H1 (cell line): ENCODE results near the gene VPS13D. TPM values are rescaled to one million over a fixed set of nuclear protein-coding genes. Genes with fewer than 3 reads are reported as not detected.

Source experiments
- CTCF ChIA-PET: fragments of 300-600 bp; sonication (Branson Sonifier 250); formaldehyde crosslinking; loops from one replicate; lab custom pipeline; 2021; ENCODE audit not compliant: partially characterized antibody; lab: Charles Lee
- POLR2A ChIA-PET: fragments of 300-600 bp; sonication (Branson Sonifier 250); formaldehyde crosslinking; loops from one replicate; lab custom pipeline; 2021; ENCODE audit warnings: inconsistent platforms; ENCODE audit not compliant: partially characterized antibody; lab: Charles Lee
- DNase-seq, 2 experiments: peaks; one replicate each; pipeline versions ENCODE4 v3.0.0 to v3.0.0-alpha.2; 2010 to 2022; ENCODE audit warnings: low spot score in 2 of 2, low read depth in 1 of 2, mixed read lengths in 1 of 2
- FAIRE-seq: peaks from 2 replicates; lab custom pipeline; 2011; peaks lifted over from hg19 to GRCh38; lab: Jason Lieb, UNC
- H2AFZ ChIP-seq: 2 replicates; pipeline ENCODE4 v1.8.1; 2012; ENCODE audit warnings: low read length, inconsistent platforms
- H2AK5ac ChIP-seq: 2 replicates; pipeline ENCODE4 v1.6.1; 2013; ENCODE audit warnings: low read depth, low read length
- H2BK120ac ChIP-seq: replicated peaks from 2 replicates; pipeline ENCODE3; 2013; ENCODE audit warnings: low read depth, low read length, inconsistent platforms
- H2BK12ac ChIP-seq: 2 replicates; pipeline ENCODE4 v1.6.1; 2013; ENCODE audit warnings: low read depth, low read length
- H2BK15ac ChIP-seq: 2 replicates; pipeline ENCODE4 v1.6.1; 2013; ENCODE audit warnings: low read length
- H2BK20ac ChIP-seq: 2 replicates; pipeline ENCODE4 v1.6.1; 2013; ENCODE audit warnings: low read length
- H2BK5ac ChIP-seq: 2 replicates; pipeline ENCODE4 v1.6.1; 2013; ENCODE audit warnings: low read depth, low read length
- H3K14ac ChIP-seq: 2 replicates; pipeline ENCODE4 v1.6.1; 2013; ENCODE audit warnings: inconsistent platforms; ENCODE audit not compliant: insufficient read length
- H3K18ac ChIP-seq: 2 replicates; pipeline ENCODE4 v1.6.1; 2013; ENCODE audit warnings: low read length; ENCODE audit errors: extremely low read depth
- H3K23ac ChIP-seq: 2 replicates; pipeline ENCODE4 v1.6.1; 2013; ENCODE audit warnings: inconsistent platforms; ENCODE audit not compliant: insufficient read length
- H3K23me2 ChIP-seq: 2 replicates; pipeline ENCODE4 v1.6.1; 2013; ENCODE audit warnings: low read depth, low read length
- H3K27ac ChIP-seq: 2 replicates; pipeline ENCODE4 v1.6.1; 2011; ENCODE audit warnings: low read depth, low read length, inconsistent platforms
- H3K27me3 ChIP-seq, 4 experiments: replicated peaks in 1 of 4; 1 replicate in 1 of 4; 2 replicates in 3 of 4; pipeline versions ENCODE4 v1.6.1 to v1.8.1; 2011 to 2013; ENCODE audit warnings: low read length in 3 of 4, mild to moderate bottlenecking in 3 of 4, inconsistent platforms in 2 of 4, mixed read lengths in 2 of 4, moderate library complexity in 1 of 4; ENCODE audit not compliant: control insufficient read depth in 3 of 4, insufficient read depth in 3 of 4; ENCODE audit errors: extremely low read depth in 1 of 4
- H3K36me3 ChIP-seq, 4 experiments: 2 replicates each; pipeline versions ENCODE4 v1.6.1 to v1.8.1; 2011 to 2013; ENCODE audit warnings: mild to moderate bottlenecking in 4 of 4, low read length in 3 of 4, moderate library complexity in 2 of 4, control low read depth in 1 of 4, inconsistent platforms in 1 of 4; ENCODE audit not compliant: insufficient read depth in 4 of 4, control insufficient read depth in 2 of 4
- H3K4ac ChIP-seq: replicated peaks from 2 replicates; pipeline ENCODE3; 2013; ENCODE audit warnings: low read length, low read depth, mixed read lengths, inconsistent platforms; ENCODE audit not compliant: insufficient read length
- H3K4me1 ChIP-seq, 4 experiments: replicated peaks in 1 of 4; 1 replicate in 1 of 4; 2 replicates in 3 of 4; pipeline versions ENCODE4 v1.6.1 to v1.8.1; 2011 to 2013; ENCODE audit warnings: low read length in 3 of 4, inconsistent platforms in 2 of 4, mixed read lengths in 1 of 4; ENCODE audit not compliant: insufficient read depth in 4 of 4, control insufficient read depth in 3 of 4
- H3K4me2 ChIP-seq, 2 experiments: 2 replicates each; pipeline versions ENCODE4 v1.6.1 to v1.8.1; 2011 to 2013; ENCODE audit warnings: low read depth in 2 of 2, low read length in 2 of 2, control low read depth in 1 of 2, inconsistent platforms in 1 of 2, mild to moderate bottlenecking in 1 of 2; ENCODE audit not compliant: insufficient read depth in 1 of 2
- H3K4me3 ChIP-seq, 4 experiments: fragments of 200-600, 300-600 bp in 1 of 4; sonication (generic), shearing (Covaris generic), sonication (Bioruptor Twin) in 1 of 4; 2 replicates each; pipeline versions ENCODE4 v1.5.1 to v1.8.1; 2011 to 2016; ENCODE audit warnings: low read length in 4 of 4, low read depth in 3 of 4, control low read depth in 2 of 4, inconsistent platforms in 2 of 4, mild to moderate bottlenecking in 2 of 4, mixed read lengths in 1 of 4, moderate library complexity in 1 of 4; ENCODE audit not compliant: insufficient read depth in 2 of 4; ENCODE audit errors: extremely low read depth in 1 of 4
- H3K56ac ChIP-seq: replicated peaks from 2 replicates; pipeline ENCODE3; 2013; ENCODE audit warnings: low read depth, mild to moderate bottlenecking, mixed read lengths, low read length, inconsistent platforms; ENCODE audit not compliant: insufficient read length
- H3K79me1 ChIP-seq: 2 replicates; pipeline ENCODE4 v1.6.1; 2013; ENCODE audit warnings: low read depth, low read length, control low read depth
- H3K79me2 ChIP-seq, 2 experiments: 2 replicates each; pipeline versions ENCODE4 v1.6.1 to v1.8.1; 2012 to 2013; ENCODE audit warnings: low read length in 2 of 2, mild to moderate bottlenecking in 2 of 2, inconsistent platforms in 1 of 2; ENCODE audit not compliant: insufficient read depth in 2 of 2, control insufficient read depth in 1 of 2
- H3K9ac ChIP-seq, 4 experiments: replicated peaks in 1 of 4; 1 replicate in 1 of 4; 2 replicates in 3 of 4; pipeline versions ENCODE4 v1.6.1 to v1.8.1; 2011 to 2013; ENCODE audit warnings: low read depth in 3 of 4, low read length in 3 of 4, control low read depth in 2 of 4, mild to moderate bottlenecking in 2 of 4, moderate library complexity in 2 of 4, inconsistent platforms in 1 of 4; ENCODE audit errors: extremely low read depth in 1 of 4
- H3K9me3 ChIP-seq, 2 experiments: 2 replicates each; pipeline versions ENCODE4 v1.6.1 to v1.8.1; 2012 to 2013; ENCODE audit warnings: mild to moderate bottlenecking in 2 of 2, moderate library complexity in 2 of 2, control low read depth in 1 of 2, inconsistent platforms in 1 of 2, low read depth in 1 of 2, low read length in 1 of 2, mixed read lengths in 1 of 2; ENCODE audit not compliant: insufficient read depth in 2 of 2
- H4K20me1 ChIP-seq, 2 experiments: replicated peaks in 1 of 2; 2 replicates each; pipeline versions ENCODE3 to v1.8.1; 2011 to 2013; ENCODE audit warnings: inconsistent platforms in 2 of 2, low read length in 2 of 2, mild to moderate bottlenecking in 1 of 2; ENCODE audit not compliant: insufficient read depth in 2 of 2, control insufficient read depth in 1 of 2
- H4K5ac ChIP-seq: 2 replicates; pipeline ENCODE4 v1.6.1; 2013; ENCODE audit warnings: low read length, low read depth, mixed read lengths, inconsistent platforms; ENCODE audit not compliant: insufficient read length
- H4K8ac ChIP-seq: 2 replicates; pipeline ENCODE4 v1.8.0; 2013; ENCODE audit warnings: mild to moderate bottlenecking, moderate library complexity, low read length, inconsistent platforms; ENCODE audit not compliant: insufficient read depth; ENCODE audit errors: extremely low read depth
- H4K91ac ChIP-seq: replicated peaks from 2 replicates; pipeline ENCODE3; 2013; ENCODE audit warnings: low read length, mixed read lengths, inconsistent platforms; ENCODE audit not compliant: insufficient read length
- BACH1 ChIP-seq: IDR thresholded peaks from 2 replicates; pipeline ENCODE4 v1.6.1; 2012; ENCODE audit warnings: low read length, improper control_type of control experiment
- CBX8 ChIP-seq: fragments of 300-800, 300-1000 bp; sonication (generic); IDR thresholded peaks from 2 replicates; pipeline ENCODE4 v1.7.1; 2016; ENCODE audit warnings: low read depth, low read length, borderline replicate concordance
- CHD1 ChIP-seq: IDR thresholded peaks from 2 replicates; pipeline ENCODE4 v1.6.1; 2012; ENCODE audit warnings: low read depth, low read length, improper control_type of control experiment
- GTF2F1 ChIP-seq: IDR thresholded peaks from 2 replicates; pipeline ENCODE4 v1.6.1; 2012; ENCODE audit warnings: low read depth, low read length, improper control_type of control experiment, borderline replicate concordance
- JUND ChIP-seq: IDR thresholded peaks from 2 replicates; pipeline ENCODE4 v1.6.1; 2011; ENCODE audit warnings: mild to moderate bottlenecking, improper control_type of control experiment, low read length
- PHF8 ChIP-seq: fragments of 200-600 bp; sonication (generic); conservative IDR thresholded peaks from 2 replicates; pipeline ENCODE4 v1.7.1; 2012; ENCODE audit warnings: low read depth, mild to moderate bottlenecking, inconsistent platforms, low read length, moderate library complexity
- POLR2A ChIP-seq, 2 experiments: IDR thresholded peaks; 1 replicate in 1 of 2; 2 replicates in 1 of 2; pipeline ENCODE4 v1.6.1; 2011; ENCODE audit warnings: low read depth in 2 of 2, low read length in 2 of 2, mild to moderate bottlenecking in 2 of 2; ENCODE audit errors: control extremely low read depth in 1 of 2
- RXRA ChIP-seq: IDR thresholded peaks from 2 replicates; pipeline ENCODE4 v1.6.1; 2011; ENCODE audit warnings: low read depth, mild to moderate bottlenecking, low read length, moderate library complexity; ENCODE audit not compliant: insufficient read depth
- SAP30 ChIP-seq: fragments of 300-600 bp; sonication (generic); IDR thresholded peaks from 2 replicates; pipeline ENCODE4 v1.7.1; 2012; ENCODE audit warnings: low read length, moderate library complexity, mild to moderate bottlenecking, inconsistent platforms; ENCODE audit not compliant: insufficient read depth, insufficient replicate concordance
- SIN3A ChIP-seq, 2 experiments: IDR thresholded peaks in 1 of 2; conservative IDR thresholded peaks in 1 of 2; 2 replicates each; pipeline ENCODE4 v1.6.1; 2011 to 2012; ENCODE audit warnings: low read length in 2 of 2, improper control_type of control experiment in 1 of 2, low read depth in 1 of 2, mild to moderate bottlenecking in 1 of 2
- TBP ChIP-seq: IDR thresholded peaks from 2 replicates; pipeline ENCODE4 v1.6.1; 2011; ENCODE audit warnings: low read depth, low read length, improper control_type of control experiment
- WGBS, 2 experiments: shearing (Covaris generic) in 1 of 2; methylation state at CpG; one replicate each; pipeline versions ENCODE4 v1.1.6 to v1.1.7; 2013 to 2015; ENCODE audit warnings: low lambda C conversion rate in 2 of 2, mixed read lengths in 2 of 2, inconsistent platforms in 1 of 2, low coverage in 1 of 2, missing lambda C conversion rate in 1 of 2; ENCODE audit not compliant: insufficient replicate concordance in 2 of 2, insufficient coverage in 1 of 2, insufficient read length in 1 of 2; ENCODE audit errors: extremely low coverage in 1 of 2, missing lambda C conversion rate in 1 of 2; 5-methylcytosine and 5-hydroxymethylcytosine counted together
- polyA plus RNA-seq, 7 experiments: library from polyadenylated mRNA; depleted of rRNA in 3 of 7; stranded (reverse) in 5 of 7; unstranded in 2 of 7; fragments of >200 nt in 5 of 7; fragments of 200-250 nt in 2 of 7; gene quantifications; 1 replicate in 5 of 7; 2 replicates in 1 of 7; 4 replicates in 1 of 7; pipeline versions ENCODE4 v1.2.1 to v1.2.3, GENCODE V29; 2011 to 2013; ENCODE audit warnings: missing spikeins in 2 of 7, mixed read lengths in 2 of 7
- total RNA-seq: library from RNA; stranded (reverse); fragmentation: NEBNext Ultra II Directional; extraction: Animal tissue kit (Norgen Biotek cat#: 25700); gene quantifications from 2 replicates; pipeline ENCODE4 v1.2.1, GENCODE V29; 2021
- TF ChIP-seq, protein P1 (sequence below): IDR thresholded peaks from 2 replicates; pipeline ENCODE4 v1.6.1; 2011; ENCODE audit warnings: low read depth, mild to moderate bottlenecking, low read length; ENCODE audit not compliant: insufficient read depth
- TF ChIP-seq, protein P2 (sequence below): IDR thresholded peaks from 2 replicates; pipeline ENCODE4 v1.6.1; 2011; ENCODE audit warnings: low read length, improper control_type of control experiment

Gene VPS13D
- total and polyA plus RNA-seq, 2 of the 8 experiments (the other 6 are each of a cell fraction or from before 2014, with no cell fraction given): 10.9 to 31.2 TPM

DNA sequence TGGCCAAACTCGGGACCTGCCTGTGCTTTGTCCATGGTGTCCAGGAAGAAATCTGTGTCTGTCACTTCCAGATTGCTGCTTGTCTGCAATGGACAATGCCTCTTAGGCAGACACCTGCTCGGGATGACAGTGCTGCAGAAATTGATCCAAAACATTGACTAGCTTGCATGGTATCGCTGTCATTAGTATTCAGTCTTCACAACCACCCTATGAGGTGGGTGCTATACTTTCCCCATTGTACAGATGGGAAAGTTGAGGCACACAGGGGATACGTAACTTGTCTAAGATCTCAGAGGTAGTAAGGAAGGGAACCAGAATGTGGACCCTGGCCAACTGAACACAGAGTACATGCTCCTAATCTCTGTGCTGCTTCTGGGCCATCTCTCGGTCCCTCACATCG is 249.5 kb downstream of the VPS13D start:
- no peak overlapping the region for H3K4me3 ChIP-seq
- no peaks in the 10 kb centered on the region; a peak in 1 of 8 replicates for H3K36me3 ChIP-seq
- no peak overlapping the region for H4K91ac ChIP-seq
- H2BK20ac ChIP-seq: no peak overlapping the region
- no peak overlapping the region for H2BK15ac ChIP-seq
- no peak overlapping the region for H3K4ac ChIP-seq
- no peak overlapping the region for H3K23ac ChIP-seq
- H3K4me1 ChIP-seq: peaks cover 0 to 9% (median 2%) of the 10 kb centered on the region in 4 experiments; a peak in 3 of 7 replicates
- no peak for DNase-seq
- ChIA-PET POLR2A (no interaction called here), CTCF (interaction anchor here (0.9 to 1.2 kb wide), 4 partner anchors 31 to 203 kb away, joined by 3 to 4 read pairs (median 4); no protein-coding TSS in a partner anchor)
- H4K20me1 ChIP-seq: no peaks in the 10 kb centered on the region
- H3K23me2 ChIP-seq: no peaks in the 10 kb centered on the region
- no peak overlapping the region for H2BK12ac ChIP-seq
- no peak overlapping the region for H3K4me2 ChIP-seq
- no peak overlapping the region for H2BK5ac ChIP-seq
- no peak overlapping the region for H3K27ac ChIP-seq
- no peak overlapping the region for H4K8ac ChIP-seq
- no peaks in the 10 kb centered on the region for H3K79me1 ChIP-seq
- no peak overlapping the region for H3K14ac ChIP-seq
- H2BK120ac ChIP-seq: no peak overlapping the region
- H3K79me2 ChIP-seq: no peaks in the 10 kb centered on the region
- 94% methylated on average over 6 of the region's 6 CpGs; no CpG with 5 or more reads in 1 of the 2 experiments for WGBS, 2 experiments
- H3K18ac ChIP-seq: no peak overlapping the region
- no peak overlapping the region for H4K5ac ChIP-seq
- no peaks in the 10 kb centered on the region for H3K27me3 ChIP-seq
- no peak overlapping the region for H3K9ac ChIP-seq
- FAIRE-seq: no peak
- no peak overlapping the region for H2AK5ac ChIP-seq
- no peak overlapping the region for H3K56ac ChIP-seq
- 0 out of 4 replicates have a peak, but pooled peaks cover 0 to under 1% of the 10 kb centered on the region in 2 experiments for H3K9me3 ChIP-seq
- H2AFZ ChIP-seq: no peak overlapping the region
- TF ChIP-seq PHF8 (no peak), GTF2F1 (no peak), CHD1 (no peak), BACH1 (no peak), POLR2A (IDR thresholded peaks at IDR 0.05; ENCODE audit: control extremely low read depth in 1 of 2, low read depth in 2 of 2, low read length in 2 of 2) (no peak), CBX8 (no peak), TBP (no peak), SAP30 (no peak), SIN3A (conservative IDR thresholded peaks at IDR 0.05 in 1 of 2, IDR thresholded peaks at IDR 0.05 in 1 of 2; ENCODE audit: low read depth in 1 of 2, low read length in 2 of 2) (no peak), JUND (no peak), RXRA (no peak)
- TF ChIP-seq, protein P1, sequence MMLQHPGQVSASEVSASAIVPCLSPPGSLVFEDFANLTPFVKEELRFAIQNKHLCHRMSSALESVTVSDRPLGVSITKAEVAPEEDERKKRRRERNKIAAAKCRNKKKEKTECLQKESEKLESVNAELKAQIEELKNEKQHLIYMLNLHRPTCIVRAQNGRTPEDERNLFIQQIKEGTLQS: no peak
- TF ChIP-seq, protein P2, sequence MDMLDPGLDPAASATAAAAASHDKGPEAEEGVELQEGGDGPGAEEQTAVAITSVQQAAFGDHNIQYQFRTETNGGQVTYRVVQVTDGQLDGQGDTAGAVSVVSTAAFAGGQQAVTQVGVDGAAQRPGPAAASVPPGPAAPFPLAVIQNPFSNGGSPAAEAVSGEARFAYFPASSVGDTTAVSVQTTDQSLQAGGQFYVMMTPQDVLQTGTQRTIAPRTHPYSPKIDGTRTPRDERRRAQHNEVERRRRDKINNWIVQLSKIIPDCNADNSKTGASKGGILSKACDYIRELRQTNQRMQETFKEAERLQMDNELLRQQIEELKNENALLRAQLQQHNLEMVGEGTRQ: no peak
